Stimulated activated CD8-positive, alpha-beta memory T cell treated with anti-CD3 and anti-CD28 coated beads, Interleukin-7, amount 100 ng/mL, for 4 hours (primary cell): ENCODE data around the gene CHM.
"Not testable (repeated sequence)": the region's sequence is repeated elsewhere in the genome, so short reads cannot be mapped to it uniquely, and the experiment has no call there.

Experiments used
- DNase-seq, 2 donors: peaks; one replicate each; pipeline ENCODE4 v3.0.0-alpha.2; 2020; ENCODE audit warnings: low read depth in 2 of 2

Gene CHM

GRCh38 chrX:86047174-86047935 lies at the start of gene CHM:
CHM (minus strand) TSS chrX:86047558; CDS start chrX:86047532, 26 bp downstream.
- peak; percentile 21 to 41 for DNase-seq

- no peak for DNase-seq
Observed at GRCh38 chrX:86078650-86079049, 31.3 kb upstream of the CHM start.

GRCh38 chrX:86066998-86067397 lies 19.6 kb upstream of the CHM start:
- no peak for DNase-seq

GRCh38 chrX:86061407-86061806 lies 14.0 kb upstream of the CHM start:
- DNase-seq = no peak

GRCh38 chrX:86051741-86052140 lies 4.4 kb upstream of the CHM start:
- DNase-seq = no peak

GRCh38 chrX:86047936-86048280 lies 550 bp upstream of the CHM start:
- DNase-seq = no peak

- DNase-seq = no peak
Observed at GRCh38 chrX:86044216-86044615, 3.1 kb downstream of the CHM start.

GRCh38 chrX:86039625-86040568 lies 7.5 kb downstream of the CHM start:
- DNase-seq = no peak

- no peak for DNase-seq
Observed at GRCh38 chrX:86033385-86033784, 14.0 kb downstream of the CHM start.

GRCh38 chrX:86028681-86029080 lies 18.7 kb downstream of the CHM start:
- DNase-seq = no peak

GRCh38 chrX:86023811-86024210 lies 23.5 kb downstream of the CHM start:
- DNase-seq = no peak

GRCh38 chrX:86021652-86022289 lies 25.6 kb downstream of the CHM start:
- DNase-seq = no peak

GRCh38 chrX:86016139-86016538 lies 31.2 kb downstream of the CHM start:
- no peak for DNase-seq

GRCh38 chrX:86014959-86015358 lies 32.4 kb downstream of the CHM start:
- not testable (repeated sequence) for DNase-seq

GRCh38 chrX:86014421-86014820 lies 32.9 kb downstream of the CHM start:
- DNase-seq = no peak

GRCh38 chrX:86013792-86014191 lies 33.6 kb downstream of the CHM start:
- DNase-seq = no peak

- no peak for DNase-seq
Observed at GRCh38 chrX:86012188-86012587, 35.2 kb downstream of the CHM start.

GRCh38 chrX:86009803-86010202 lies 37.6 kb downstream of the CHM start:
- not testable (repeated sequence) for DNase-seq

GRCh38 chrX:86007891-86008290 lies 39.5 kb downstream of the CHM start:
- not testable (repeated sequence) for DNase-seq

- DNase-seq = no peak
Observed at GRCh38 chrX:86002076-86002896, 45.1 kb downstream of the CHM start.

- DNase-seq = no peak
Observed at GRCh38 chrX:85998954-85999353, 48.4 kb downstream of the CHM start.

GRCh38 chrX:85996555-85996954 lies 50.8 kb downstream of the CHM start:
- no peak for DNase-seq
